ENCODE data around the gene CDK8. TPM values are rescaled to one million over a fixed set of nuclear protein-coding genes. Genes with fewer than 3 reads are reported as not detected.

CDK8 gene
- polyA plus RNA-seq, 3 donors = 3.0 to 10.9 (median 3.3) TPM

GRCh38 chr13:26433776-26434175, 179.8 kb downstream of the CDK8 start:
- no peak for TF ChIP-seq CTCF (IDR thresholded peaks at IDR 0.05)
- Histone ChIP-seq H3K36me3 (replicated peaks in 1 of 2; ENCODE audit: control insufficient read depth in 1 of 2, insufficient read depth in 2 of 2, low read length in 2 of 2) (no peaks in the 10 kb centered on the region), H3K9ac (ENCODE audit: insufficient read depth, low read length, poor library complexity, severe bottlenecking) (no peak overlapping the region), H3K9me3 (replicated peaks in 1 of 2; ENCODE audit: control insufficient read depth in 1 of 2, insufficient read depth in 1 of 2, low read length in 2 of 2) (peaks cover 16 to 26% of the 10 kb centered on the region in 2 donors), H3K27ac (ENCODE audit: low read depth in 1 of 2, low read length in 2 of 2) (no peak overlapping the region), H2AFZ (ENCODE audit: insufficient read depth, low read depth, low read length, poor library complexity, severe bottlenecking) (no peak overlapping the region), H3K79me2 (ENCODE audit: insufficient read depth, low read length) (no peaks in the 10 kb centered on the region), H3K4me2 (replicated peaks; ENCODE audit: extremely low read depth, low read length, poor library complexity, severe bottlenecking) (no peak overlapping the region), H3K4me1 (ENCODE audit: control insufficient read depth in 1 of 2, insufficient read depth in 2 of 2, low read length in 2 of 2) (no peaks in the 10 kb centered on the region), H4K20me1 (ENCODE audit: insufficient read depth, low read length) (no peaks in the 10 kb centered on the region), H3K27me3 (ENCODE audit: control insufficient read depth in 2 of 2, insufficient read depth in 2 of 2, low read length in 2 of 2) (no peaks in the 10 kb centered on the region), H3K4me3 (replicated peaks in 1 of 3; ENCODE audit: low read depth in 2 of 3, low read length in 3 of 3) (no peak overlapping the region)
- no peaks in the 10 kb centered on the region for H3K4me1 Mint-ChIP-seq
- 61% methylated on average over 3 of the region's 4 CpGs for WGBS (ENCODE audit: insufficient coverage)
- H3K27ac Mint-ChIP-seq = no peak overlapping the region
- intact Hi-C loops (cut with micrococcal nuclease) = no loop called here
- no peaks in the 10 kb centered on the region for H3K36me3 Mint-ChIP-seq
- peaks cover 24 to 41% (median 31%) of the 10 kb centered on the region in 7 donors for H3K9me3 Mint-ChIP-seq
- DNase-seq = no peak
- H3K27me3 Mint-ChIP-seq (ENCODE audit: low read depth in 3 of 3) = peaks cover 0 to 6% (median 2%) of the 10 kb centered on the region in 3 donors
- no peak overlapping the region for H3K4me3 Mint-ChIP-seq

- no peak overlapping the region for H3K4me3 Mint-ChIP-seq
- intact Hi-C loops (cut with micrococcal nuclease) = no loop called here
- Histone ChIP-seq H3K4me2 (replicated peaks; ENCODE audit: extremely low read depth, low read length, poor library complexity, severe bottlenecking) (no peak overlapping the region), H4K20me1 (ENCODE audit: insufficient read depth, low read length) (no peaks in the 10 kb centered on the region), H3K27ac (ENCODE audit: low read depth in 1 of 2, low read length in 2 of 2) (no peak overlapping the region), H3K36me3 (replicated peaks in 1 of 2; ENCODE audit: control insufficient read depth in 1 of 2, insufficient read depth in 2 of 2, low read length in 2 of 2) (no peaks in the 10 kb centered on the region), H3K4me3 (replicated peaks in 1 of 3; ENCODE audit: low read depth in 2 of 3, low read length in 3 of 3) (no peak overlapping the region), H3K9me3 (replicated peaks in 1 of 2; ENCODE audit: control insufficient read depth in 1 of 2, insufficient read depth in 1 of 2, low read length in 2 of 2) (peaks cover 16 to 26% of the 10 kb centered on the region in 2 donors), H3K79me2 (ENCODE audit: insufficient read depth, low read length) (no peaks in the 10 kb centered on the region), H3K27me3 (ENCODE audit: control insufficient read depth in 2 of 2, insufficient read depth in 2 of 2, low read length in 2 of 2) (no peaks in the 10 kb centered on the region), H3K9ac (ENCODE audit: insufficient read depth, low read length, poor library complexity, severe bottlenecking) (no peak overlapping the region), H2AFZ (ENCODE audit: insufficient read depth, low read depth, low read length, poor library complexity, severe bottlenecking) (no peak overlapping the region), H3K4me1 (ENCODE audit: control insufficient read depth in 1 of 2, insufficient read depth in 2 of 2, low read length in 2 of 2) (no peaks in the 10 kb centered on the region)
- no peaks in the 10 kb centered on the region for H3K4me1 Mint-ChIP-seq
- H3K36me3 Mint-ChIP-seq = no peaks in the 10 kb centered on the region
- no peak for DNase-seq
- TF ChIP-seq CTCF (IDR thresholded peaks at IDR 0.05) = no peak
- peaks cover 0 to 6% (median 2%) of the 10 kb centered on the region in 3 donors for H3K27me3 Mint-ChIP-seq (ENCODE audit: low read depth in 3 of 3)
- H3K9me3 Mint-ChIP-seq = peaks cover 20 to 41% (median 31%) of the 10 kb centered on the region in 7 donors
- H3K27ac Mint-ChIP-seq = no peak overlapping the region
Observed at GRCh38 chr13:26435171-26435570, 181.2 kb downstream of the CDK8 start.
